AG09309 (cell line): ENCODE results near the gene GPATCH2L.

Source experiments
- DNase-seq: peaks from one replicate; pipeline ENCODE4 v3.0.0-alpha.2; 2010; ENCODE audit warnings: low read depth
- H3K4me3 ChIP-seq: 2 replicates; pipeline ENCODE4 v1.5.1; 2011; ENCODE audit warnings: mild to moderate bottlenecking, low read depth, low read length, moderate library complexity; ENCODE audit not compliant: control insufficient read depth
- TF ChIP-seq, protein P1 (sequence below): IDR thresholded peaks from 2 replicates; pipeline ENCODE4 v1.5.1; 2011; ENCODE audit warnings: mild to moderate bottlenecking, low read depth, low read length, inconsistent platforms; ENCODE audit not compliant: insufficient read depth, control insufficient read depth; ENCODE audit errors: missing control alignments

The GPATCH2L gene

DNA sequence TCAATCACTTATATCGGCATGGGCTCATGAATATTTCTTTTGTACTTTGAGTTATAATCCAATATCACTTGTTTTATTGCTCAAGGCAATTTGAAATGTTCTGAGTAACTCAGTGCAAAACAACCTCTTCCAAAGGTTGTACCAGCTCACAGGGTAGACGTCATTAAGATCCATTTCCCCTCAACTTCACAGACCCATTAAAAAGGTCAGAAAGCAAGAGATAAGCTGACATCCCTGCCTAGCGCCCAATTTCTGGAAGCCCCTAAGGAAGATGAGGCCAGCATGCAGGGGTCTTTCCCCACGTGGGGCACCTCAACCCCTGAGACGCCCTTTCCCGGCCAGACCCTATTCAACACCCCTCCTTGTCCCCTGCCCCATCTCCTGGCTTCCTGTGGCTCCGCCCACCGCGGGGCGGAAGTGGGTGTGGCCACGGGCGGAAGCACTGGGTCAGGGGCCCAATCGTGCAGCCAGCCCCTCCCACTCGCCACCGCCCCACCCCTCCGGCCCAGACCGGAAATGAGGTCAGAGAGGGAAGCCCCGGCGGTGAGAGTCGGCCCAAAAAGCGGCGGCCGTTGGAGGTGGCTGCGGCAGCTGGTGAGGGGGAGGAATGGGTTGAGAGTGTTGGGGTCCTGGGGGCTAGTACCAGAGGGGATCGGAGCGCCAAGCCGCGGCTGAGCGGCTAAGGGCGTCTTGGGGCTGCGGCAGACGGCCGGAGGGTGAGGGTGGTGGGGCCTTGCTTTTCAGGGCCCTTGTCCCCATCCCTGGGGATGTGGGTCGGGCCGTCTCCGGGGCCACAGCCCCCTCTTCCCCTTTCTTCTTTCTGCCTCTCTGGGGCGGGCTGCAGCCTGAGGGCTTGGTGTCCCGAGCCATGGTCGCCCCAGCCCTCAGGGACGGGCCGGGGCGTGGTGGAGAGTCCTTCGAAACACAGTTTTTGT lies at the start of gene GPATCH2L:
TSS of gene GPATCH2L (plus strand) at position 525 of the 935 bp plus-strand sequence. CDS start 2,442 bp downstream, outside the sequence.
- TF ChIP-seq, protein P1, sequence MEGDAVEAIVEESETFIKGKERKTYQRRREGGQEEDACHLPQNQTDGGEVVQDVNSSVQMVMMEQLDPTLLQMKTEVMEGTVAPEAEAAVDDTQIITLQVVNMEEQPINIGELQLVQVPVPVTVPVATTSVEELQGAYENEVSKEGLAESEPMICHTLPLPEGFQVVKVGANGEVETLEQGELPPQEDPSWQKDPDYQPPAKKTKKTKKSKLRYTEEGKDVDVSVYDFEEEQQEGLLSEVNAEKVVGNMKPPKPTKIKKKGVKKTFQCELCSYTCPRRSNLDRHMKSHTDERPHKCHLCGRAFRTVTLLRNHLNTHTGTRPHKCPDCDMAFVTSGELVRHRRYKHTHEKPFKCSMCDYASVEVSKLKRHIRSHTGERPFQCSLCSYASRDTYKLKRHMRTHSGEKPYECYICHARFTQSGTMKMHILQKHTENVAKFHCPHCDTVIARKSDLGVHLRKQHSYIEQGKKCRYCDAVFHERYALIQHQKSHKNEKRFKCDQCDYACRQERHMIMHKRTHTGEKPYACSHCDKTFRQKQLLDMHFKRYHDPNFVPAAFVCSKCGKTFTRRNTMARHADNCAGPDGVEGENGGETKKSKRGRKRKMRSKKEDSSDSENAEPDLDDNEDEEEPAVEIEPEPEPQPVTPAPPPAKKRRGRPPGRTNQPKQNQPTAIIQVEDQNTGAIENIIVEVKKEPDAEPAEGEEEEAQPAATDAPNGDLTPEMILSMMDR = no peak
- peak within 1 kb of the TSS; percentile 95 for H3K4me3 ChIP-seq
- peak; percentile 33 for DNase-seq

DNA sequence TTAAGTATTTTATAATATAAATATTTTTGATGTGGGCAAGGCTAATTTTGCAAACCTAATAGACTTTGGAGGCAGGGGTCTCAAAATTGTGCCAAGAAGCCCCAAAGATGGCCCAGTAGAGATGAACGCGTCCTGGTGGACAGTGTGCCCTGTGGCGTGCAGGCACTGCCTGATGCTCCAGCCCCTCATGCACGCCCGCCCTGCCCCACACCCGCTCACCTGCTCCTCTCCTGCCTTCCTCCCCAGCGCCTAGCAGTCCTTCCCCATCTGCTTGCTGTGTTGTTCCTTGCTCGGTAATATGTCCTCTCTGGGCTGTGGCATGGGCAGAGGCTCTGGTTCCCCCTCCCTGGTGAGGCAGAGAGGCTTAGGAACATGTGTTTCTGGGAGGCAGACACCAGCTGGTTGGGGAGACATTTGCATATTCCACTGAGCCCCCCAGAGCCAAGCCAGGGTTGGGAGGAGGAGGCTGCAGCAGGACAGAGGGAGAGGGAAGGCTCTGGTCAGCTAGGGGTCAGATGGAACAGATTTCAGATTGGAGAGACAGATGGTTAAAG lies 46.8 kb upstream of the GPATCH2L start:
- TF ChIP-seq, protein P1 = no peak

DNA sequence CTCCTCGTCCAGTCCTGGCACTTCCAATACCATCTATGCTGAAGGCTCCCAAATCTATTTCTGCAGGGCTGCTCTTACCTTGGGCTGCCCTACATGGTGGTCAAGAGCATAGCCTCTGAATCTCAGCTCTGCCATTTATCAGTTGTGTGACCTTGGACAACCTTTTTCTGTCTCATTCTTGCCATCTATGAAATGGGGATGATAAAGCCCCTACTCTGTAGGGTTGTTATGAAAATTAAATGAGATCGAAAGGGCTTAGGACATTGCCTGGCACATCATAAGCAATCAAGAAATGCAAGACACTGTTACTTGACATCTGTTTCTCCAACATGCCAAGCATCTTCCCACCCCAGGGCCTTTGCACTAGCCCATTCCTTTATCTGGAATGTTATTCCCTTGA lies 45.5 kb upstream of the GPATCH2L start:
- TF ChIP-seq, protein P1 = no peak

More for the DNA sequence above, 46.8 kb upstream of the GPATCH2L start:
- DNase-seq = no peak
- H3K4me3 ChIP-seq = no peak overlapping the region

DNA sequence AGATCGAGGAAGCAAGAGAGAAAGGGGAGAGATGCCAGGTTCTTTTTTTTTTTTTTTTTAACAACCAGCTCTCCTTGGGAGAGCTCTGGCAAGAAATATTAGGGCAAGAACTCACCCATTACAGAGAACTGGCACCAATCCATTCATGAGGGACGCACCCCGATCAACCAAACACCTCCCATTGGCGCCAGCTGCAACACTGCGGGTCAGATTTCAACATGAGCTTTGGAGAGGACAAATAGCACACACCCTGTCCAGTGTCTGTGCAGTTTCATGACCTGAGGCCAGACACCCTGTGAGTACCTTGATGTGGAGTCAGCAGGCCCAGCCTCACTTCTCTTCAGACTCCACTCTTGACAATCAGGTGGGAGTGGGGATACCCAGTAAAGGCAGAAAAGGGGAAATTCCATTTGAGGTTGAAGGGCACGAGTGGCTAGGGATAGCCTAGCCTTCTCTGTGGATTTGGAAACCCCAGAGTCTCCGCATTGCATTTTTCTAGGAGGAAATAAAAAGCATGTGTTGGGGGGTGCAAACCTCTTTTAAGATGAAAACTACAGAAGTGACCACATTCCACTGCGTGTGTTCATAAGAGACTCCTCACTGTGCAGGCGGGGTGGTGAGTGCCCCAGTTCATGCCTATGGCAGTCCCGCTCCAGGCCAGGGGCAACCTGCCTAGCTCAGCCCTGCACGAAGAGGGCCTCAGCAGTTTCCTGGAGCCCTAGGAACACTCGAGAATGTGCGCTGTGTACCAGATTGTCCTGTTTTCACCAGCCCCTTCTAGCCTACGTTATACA lies 42.4 kb upstream of the GPATCH2L start:
- no peak overlapping the region for H3K4me3 ChIP-seq
- TF ChIP-seq, protein P1 = no peak
- DNase-seq = peak; percentile 20

More for the DNA sequence above, 45.5 kb upstream of the GPATCH2L start:
- no peak for DNase-seq
- no peak overlapping the region for H3K4me3 ChIP-seq

DNA sequence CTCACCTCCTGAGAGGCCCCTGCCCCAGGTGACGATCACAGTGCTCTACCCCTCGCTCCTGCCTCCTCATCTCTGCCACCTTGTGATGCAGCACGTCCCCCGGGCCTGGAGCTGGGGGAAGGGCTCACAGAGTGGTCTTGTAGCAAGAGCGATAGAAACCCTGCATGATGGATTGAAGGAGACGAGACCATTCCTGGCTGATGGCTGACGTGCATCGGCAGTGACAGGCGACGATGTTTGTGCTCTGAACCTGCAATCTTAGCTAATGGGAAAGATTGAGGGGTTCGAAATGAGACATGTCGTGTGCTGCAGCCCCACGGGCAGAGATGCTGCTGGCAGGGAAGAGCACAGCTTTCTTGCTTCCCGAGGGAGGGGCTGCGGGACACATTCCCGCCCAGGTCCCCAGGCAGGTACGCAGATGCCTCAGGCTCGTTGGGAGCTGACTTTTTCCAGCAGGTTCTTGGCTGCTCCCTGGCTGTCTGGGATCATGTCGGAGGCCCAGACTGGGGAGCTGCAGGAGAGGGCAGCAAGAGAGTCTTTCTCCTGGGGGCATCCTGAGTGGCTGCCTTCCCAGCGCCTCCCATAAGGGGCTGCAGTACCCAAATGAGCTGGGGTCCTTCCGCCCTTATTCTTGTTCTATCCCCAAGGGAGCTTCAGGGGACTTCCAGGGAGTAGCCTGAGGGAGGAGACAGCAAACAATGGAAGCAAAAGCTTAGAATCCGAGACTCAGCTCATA lies 38.7 kb upstream of the GPATCH2L start:
- no peak overlapping the region for H3K4me3 ChIP-seq
- TF ChIP-seq, protein P1 = no peak
- no peak for DNase-seq

DNA sequence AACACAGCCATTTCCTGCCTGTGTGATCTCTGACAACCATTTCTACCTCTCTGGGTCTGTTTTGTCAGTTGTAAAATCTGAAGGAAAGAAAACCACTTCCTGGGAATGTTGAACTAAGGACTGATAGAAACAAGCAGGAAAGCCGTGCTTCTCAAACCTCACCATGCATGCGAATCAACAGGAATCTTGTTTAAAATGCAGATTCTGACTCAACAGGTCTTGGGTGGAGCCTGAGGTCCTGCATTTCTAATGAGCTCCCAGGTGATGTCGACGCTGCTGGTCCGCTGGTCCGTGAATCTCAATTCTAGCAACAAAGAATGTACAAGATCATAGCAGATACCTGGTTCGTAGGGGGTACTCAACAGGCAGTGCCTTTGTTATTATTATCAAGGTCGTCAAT lies 38.0 kb upstream of the GPATCH2L start:
- DNase-seq = no peak
- H3K4me3 ChIP-seq = no peak overlapping the region
- TF ChIP-seq, protein P1 = no peak
